DMS 273 treated with DMSO at 0.1 percent for 48 hours (cell line): ENCODE results near the gene SLC39A5.
"Not testable (repeated sequence)": the region's sequence is repeated elsewhere in the genome, so short reads cannot be mapped to it uniquely, and the experiment has no call there.

Source experiments
- DNase-seq: peaks from one replicate; lab custom pipeline; 2025; lab: John Stamatoyannopoulos, UW

SLC39A5 gene

DNA sequence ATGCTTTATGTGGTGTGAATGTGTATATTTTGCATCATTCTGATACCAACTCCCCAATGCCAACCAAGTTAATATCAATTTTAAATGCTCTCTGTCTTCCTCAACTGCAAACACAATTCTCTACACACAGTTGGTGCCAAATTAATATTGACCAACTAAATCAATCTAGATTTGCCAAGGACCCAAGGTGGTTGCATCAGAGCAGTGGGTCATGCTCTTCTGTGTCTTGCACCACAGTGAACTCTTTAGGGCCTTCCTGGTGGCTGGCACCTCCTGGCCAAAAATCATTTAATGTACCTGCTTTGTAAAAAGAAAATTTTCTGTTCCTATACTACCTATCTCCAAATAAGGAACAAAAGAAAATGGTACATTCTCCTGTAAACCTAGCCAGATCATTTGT lies 51.0 kb downstream of the SLC39A5 start:
- DNase-seq, result no peak

DNA sequence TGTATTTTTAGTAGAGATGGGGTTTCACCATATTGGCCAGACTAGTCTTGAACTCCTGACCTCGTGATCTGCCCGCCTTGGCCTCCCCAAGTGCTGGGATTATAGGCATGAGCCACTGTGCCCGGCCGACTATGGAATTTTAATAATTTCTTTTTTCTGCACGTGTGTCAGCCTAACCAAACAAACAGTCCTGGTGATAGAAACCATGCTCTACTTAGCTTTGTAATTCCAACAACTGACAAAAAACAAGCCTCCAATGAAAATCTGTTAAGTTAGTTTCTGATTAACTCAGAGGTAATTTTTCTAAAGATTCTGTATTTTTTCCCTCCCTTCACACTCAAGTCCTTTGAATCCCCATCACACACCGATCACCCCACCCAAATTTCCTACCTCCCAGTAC lies 52.2 kb downstream of the SLC39A5 start:
- DNase-seq, result no peak

DNA sequence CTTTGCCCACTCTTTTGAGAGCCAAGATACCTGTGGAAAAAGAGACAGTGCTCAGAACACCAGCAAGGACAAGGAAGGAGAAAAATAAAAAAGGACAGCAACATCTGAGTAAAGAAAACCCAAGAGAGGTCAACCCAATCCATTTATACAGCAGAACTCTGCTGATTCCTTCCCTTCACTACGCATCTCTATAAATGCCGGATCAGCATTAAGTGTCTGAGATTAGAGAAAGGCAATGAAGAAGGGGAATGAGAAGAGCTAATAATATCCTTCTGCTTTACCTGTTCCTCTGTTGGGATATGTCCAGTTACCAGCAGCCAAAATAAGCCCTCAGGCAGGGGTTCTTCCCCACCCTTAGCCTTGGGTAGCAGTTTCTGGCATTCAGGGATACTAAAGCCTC lies 52.7 kb downstream of the SLC39A5 start:
- no peak for DNase-seq

DNA sequence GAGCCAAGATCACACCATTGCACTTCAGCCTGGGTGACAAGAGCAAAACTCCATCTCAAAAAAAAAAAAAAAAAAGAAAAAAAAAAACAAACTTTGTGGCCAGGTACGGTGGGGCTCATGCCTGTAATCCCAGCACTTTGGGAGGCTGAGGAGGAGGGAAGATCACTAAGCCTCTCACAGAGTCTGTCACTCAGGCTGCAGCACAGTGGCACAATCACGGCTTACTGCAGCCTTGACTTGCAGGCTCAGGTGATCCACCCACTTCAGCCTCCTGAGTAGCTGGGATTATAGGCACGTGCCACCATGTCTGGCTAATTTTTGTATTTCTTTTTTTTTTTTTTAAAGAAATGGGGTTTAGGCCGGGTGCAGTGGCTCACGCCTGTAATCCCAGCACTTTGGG lies 54.4 kb downstream of the SLC39A5 start:
- not testable (repeated sequence) for DNase-seq

DNA sequence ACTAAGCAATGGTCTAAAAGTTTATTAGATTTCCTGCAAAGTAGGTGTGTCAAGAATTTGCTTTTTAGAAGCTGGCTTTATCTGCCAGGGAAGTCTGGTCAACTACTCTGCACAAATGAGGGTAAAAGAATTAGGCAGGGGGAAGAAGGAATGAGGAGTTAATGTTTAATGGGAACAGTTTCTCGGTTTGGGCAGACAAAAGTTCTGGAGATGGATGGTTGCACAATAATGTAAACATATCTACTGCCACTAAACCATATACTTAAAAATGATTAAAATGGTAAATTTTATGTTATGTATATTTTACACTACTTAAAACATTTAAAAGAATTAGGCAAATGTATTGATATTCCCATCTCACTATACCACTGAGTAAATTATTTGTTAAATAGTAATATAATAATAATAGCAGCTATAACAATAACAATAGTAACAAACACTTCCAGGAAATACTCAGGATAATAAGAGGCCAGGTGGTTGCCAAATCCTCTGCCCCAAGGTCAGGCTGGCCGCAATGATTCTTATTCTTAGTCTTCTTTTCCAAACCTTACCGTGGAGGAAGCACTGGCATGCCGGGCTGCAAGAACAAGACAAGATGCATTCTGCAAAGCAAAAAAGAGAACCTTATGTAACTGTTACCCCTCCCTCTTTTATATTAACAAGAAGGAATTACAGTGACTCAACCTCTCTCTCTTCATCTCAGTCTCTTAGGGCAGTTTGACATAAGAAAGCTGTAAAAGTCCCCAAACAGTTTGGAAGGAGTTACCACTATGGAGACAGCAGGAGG lies 56.4 kb downstream of the SLC39A5 start:
- DNase-seq, result no peak
